Muscle layer of duodenum (tissue), 2 donors: Measurements from ENCODE around the gene ROS1.

Source experiments
- H3K27ac ChIP-seq: one replicate; pipeline ENCODE4 v1.7.0; 2013; ENCODE audit warnings: mild to moderate bottlenecking, low read length
- H3K27me3 ChIP-seq: one replicate; pipeline ENCODE4 v1.7.0; 2013; ENCODE audit warnings: low read depth, mild to moderate bottlenecking, control low read depth, low read length
- H3K36me3 ChIP-seq, 2 donors: one replicate each; pipeline ENCODE4 v1.7.0; 2013; ENCODE audit warnings: low read length in 2 of 2, control low read depth in 1 of 2, mild to moderate bottlenecking in 1 of 2; ENCODE audit not compliant: insufficient read depth in 2 of 2, control insufficient read depth in 1 of 2
- H3K4me1 ChIP-seq, 2 donors: one replicate each; pipeline ENCODE4 v1.7.0; 2013; ENCODE audit warnings: low read length in 2 of 2, mild to moderate bottlenecking in 2 of 2, control low read depth in 1 of 2, moderate library complexity in 1 of 2; ENCODE audit not compliant: insufficient read depth in 2 of 2, control insufficient read depth in 1 of 2
- H3K4me3 ChIP-seq, 2 donors: one replicate each; pipeline ENCODE4 v1.7.0; 2013; ENCODE audit warnings: low read length in 2 of 2, low read depth in 1 of 2, mild to moderate bottlenecking in 1 of 2
- H3K9me3 ChIP-seq, 2 donors: one replicate each; pipeline ENCODE4 v1.7.0; 2013; ENCODE audit warnings: low read length in 2 of 2, control low read depth in 1 of 2, mild to moderate bottlenecking in 1 of 2; ENCODE audit not compliant: control insufficient read depth in 1 of 2
- donor health status: healthy.

The ROS1 gene

GRCh38 chr6:117432273-117432672 lies 6.5 kb upstream of the ROS1 start:
- Histone ChIP-seq H3K27ac (no peak overlapping the region), H3K4me3 (no peak overlapping the region), H3K36me3 (no peaks in the 10 kb centered on the region), H3K27me3 (no peaks in the 10 kb centered on the region), H3K9me3 (no peaks in the 10 kb centered on the region), H3K4me1 (no peaks in the 10 kb centered on the region)

- no peaks in the 10 kb centered on the region for H3K36me3 ChIP-seq
- no peak overlapping the region for H3K27ac ChIP-seq
- H3K9me3 ChIP-seq: no peaks in the 10 kb centered on the region
- no peaks in the 10 kb centered on the region for H3K27me3 ChIP-seq
- no peaks in the 10 kb centered on the region for H3K4me1 ChIP-seq
- H3K4me3 ChIP-seq: no peak overlapping the region
Measured at GRCh38 chr6:117423754-117424153, 2.0 kb downstream of the ROS1 start.

GRCh38 chr6:117418320-117418719 lies 7.4 kb downstream of the ROS1 start:
- no peak overlapping the region for H3K4me3 ChIP-seq
- H3K36me3 ChIP-seq: no peaks in the 10 kb centered on the region
- no peaks in the 10 kb centered on the region for H3K27me3 ChIP-seq
- no peak overlapping the region for H3K27ac ChIP-seq
- H3K4me1 ChIP-seq: no peaks in the 10 kb centered on the region
- H3K9me3 ChIP-seq: no peaks in the 10 kb centered on the region

- no peak overlapping the region for H3K27ac ChIP-seq
- no peak overlapping the region for H3K4me3 ChIP-seq
- H3K36me3 ChIP-seq: no peaks in the 10 kb centered on the region
- H3K9me3 ChIP-seq: no peaks in the 10 kb centered on the region
- no peaks in the 10 kb centered on the region for H3K27me3 ChIP-seq
- no peaks in the 10 kb centered on the region for H3K4me1 ChIP-seq
Measured at GRCh38 chr6:117417851-117418250, 7.9 kb downstream of the ROS1 start.

GRCh38 chr6:117414770-117415169 lies 11.0 kb downstream of the ROS1 start:
- Histone ChIP-seq H3K27ac (no peak overlapping the region), H3K4me1 (no peaks in the 10 kb centered on the region), H3K9me3 (no peaks in the 10 kb centered on the region), H3K4me3 (no peak overlapping the region), H3K36me3 (no peaks in the 10 kb centered on the region), H3K27me3 (no peaks in the 10 kb centered on the region)

- no peak overlapping the region for H3K27ac ChIP-seq
- H3K27me3 ChIP-seq: no peaks in the 10 kb centered on the region
- H3K4me1 ChIP-seq: no peaks in the 10 kb centered on the region
- H3K4me3 ChIP-seq: no peak overlapping the region
- H3K9me3 ChIP-seq: no peaks in the 10 kb centered on the region
- no peaks in the 10 kb centered on the region for H3K36me3 ChIP-seq
Measured at GRCh38 chr6:117411474-117411873, 14.3 kb downstream of the ROS1 start.

- H3K4me1 ChIP-seq: no peaks in the 10 kb centered on the region
- no peak overlapping the region for H3K4me3 ChIP-seq
- H3K36me3 ChIP-seq: no peaks in the 10 kb centered on the region
- no peaks in the 10 kb centered on the region for H3K27me3 ChIP-seq
- no peak overlapping the region for H3K27ac ChIP-seq
- H3K9me3 ChIP-seq: no peaks in the 10 kb centered on the region
Measured at GRCh38 chr6:117409863-117410262, 15.9 kb downstream of the ROS1 start.

GRCh38 chr6:117409420-117409819 lies 16.3 kb downstream of the ROS1 start:
- Histone ChIP-seq H3K4me3 (no peak overlapping the region), H3K27me3 (no peaks in the 10 kb centered on the region), H3K36me3 (no peaks in the 10 kb centered on the region), H3K4me1 (no peaks in the 10 kb centered on the region), H3K27ac (no peak overlapping the region), H3K9me3 (no peaks in the 10 kb centered on the region)

GRCh38 chr6:117404548-117404947 lies 21.2 kb downstream of the ROS1 start:
- Histone ChIP-seq H3K4me3 (no peak overlapping the region), H3K27ac (no peak overlapping the region), H3K9me3 (no peaks in the 10 kb centered on the region), H3K27me3 (no peaks in the 10 kb centered on the region), H3K4me1 (no peaks in the 10 kb centered on the region), H3K36me3 (no peaks in the 10 kb centered on the region)

GRCh38 chr6:117401799-117402198 lies 23.9 kb downstream of the ROS1 start:
- Histone ChIP-seq H3K4me3 (no peak overlapping the region), H3K4me1 (no peaks in the 10 kb centered on the region), H3K27me3 (no peaks in the 10 kb centered on the region), H3K27ac (no peak overlapping the region), H3K36me3 (no peaks in the 10 kb centered on the region), H3K9me3 (no peaks in the 10 kb centered on the region)

GRCh38 chr6:117399924-117400323 lies 25.8 kb downstream of the ROS1 start:
- Histone ChIP-seq H3K27me3 (no peaks in the 10 kb centered on the region), H3K9me3 (no peaks in the 10 kb centered on the region), H3K4me1 (no peaks in the 10 kb centered on the region), H3K4me3 (no peak overlapping the region), H3K36me3 (no peaks in the 10 kb centered on the region), H3K27ac (no peak overlapping the region)

- H3K4me1 ChIP-seq: no peaks in the 10 kb centered on the region
- no peak overlapping the region for H3K27ac ChIP-seq
- H3K9me3 ChIP-seq: no peaks in the 10 kb centered on the region
- H3K27me3 ChIP-seq: no peaks in the 10 kb centered on the region
- H3K36me3 ChIP-seq: no peaks in the 10 kb centered on the region
- H3K4me3 ChIP-seq: no peak overlapping the region
Measured at GRCh38 chr6:117399126-117399525, 26.6 kb downstream of the ROS1 start.
